Activated CD4-positive, CD25-positive, alpha-beta regulatory T cell treated with anti-CD3 and anti-CD28 coated beads, Interleukin-2, amount 50 U/mL, for 72 hours (primary cell): ENCODE results near the gene ANO4.
"Not testable (repeated sequence)": the region's sequence is repeated elsewhere in the genome, so short reads cannot be mapped to it uniquely, and the experiment has no call there.

Experiments
- DNase-seq: peaks from one replicate; pipeline ENCODE4 v3.0.0; 2021

ANO4 gene

DNA sequence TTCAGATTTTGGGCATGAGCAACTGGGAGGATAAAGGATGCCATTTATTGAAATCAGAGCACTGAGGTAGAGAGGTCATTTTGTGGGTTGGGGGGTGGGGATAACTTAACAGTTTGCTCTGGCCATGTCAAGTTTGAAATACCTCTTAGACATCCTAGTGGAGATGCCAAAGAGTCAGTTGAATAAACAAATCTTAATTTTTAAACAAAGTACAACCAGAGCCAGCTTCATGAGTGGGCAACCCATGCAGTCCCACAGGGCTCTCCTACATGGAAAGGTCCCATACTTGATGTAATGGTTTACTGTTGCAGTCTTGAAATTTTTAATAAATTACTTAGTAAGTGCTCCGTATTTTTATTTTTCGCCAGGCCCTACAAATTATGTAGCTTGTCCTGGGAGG lies 81.2 kb downstream of the ANO4 start:
- no peak for DNase-seq

DNA sequence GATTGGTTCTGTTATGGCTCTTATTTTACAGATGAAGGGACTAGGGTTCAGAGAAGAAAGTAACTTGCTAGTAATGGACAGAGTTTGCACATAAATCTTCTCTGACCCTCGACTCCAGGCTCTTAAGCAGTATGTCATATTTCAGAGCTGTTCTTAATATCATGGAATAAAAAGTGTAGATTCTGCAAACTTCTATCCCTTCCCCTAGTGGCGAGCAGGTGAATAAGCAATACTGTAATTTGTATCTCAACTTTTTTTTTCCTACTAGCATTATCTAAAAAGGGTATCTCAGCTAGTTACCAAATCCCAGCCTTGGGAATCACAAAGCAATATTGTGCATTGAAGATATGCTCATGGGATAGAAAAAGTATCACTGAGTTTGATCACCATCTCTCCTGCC lies 83.2 kb downstream of the ANO4 start:
- no peak for DNase-seq

- no peak for DNase-seq
Observed at GRCh38 chr12:100895192-100895591, 100.6 kb downstream of the ANO4 start.

DNA sequence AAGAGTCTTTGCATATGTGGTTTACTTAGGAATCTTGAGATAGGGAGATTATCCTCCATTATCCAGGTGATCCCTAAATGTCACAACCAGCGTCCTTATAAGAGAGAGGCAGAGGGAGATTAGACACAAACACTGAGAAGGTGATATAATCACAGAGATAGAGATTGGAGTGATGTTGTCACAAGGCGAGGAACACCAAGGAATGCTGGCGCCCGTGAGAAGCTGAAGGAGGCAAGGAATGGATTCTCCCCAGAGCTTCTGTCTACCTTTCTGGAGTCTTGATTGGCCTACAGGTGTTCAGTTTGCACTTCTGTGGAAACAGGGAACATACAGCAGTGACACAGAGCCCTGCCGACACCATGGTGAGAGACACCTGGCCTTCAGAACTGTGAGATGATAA lies 101.6 kb downstream of the ANO4 start:
- no peak for DNase-seq

GRCh38 chr12:100897240-100897639 lies 102.7 kb downstream of the ANO4 start:
- DNase-seq = no peak

GRCh38 chr12:100899301-100899700 lies 104.7 kb downstream of the ANO4 start:
- DNase-seq = no peak

DNA sequence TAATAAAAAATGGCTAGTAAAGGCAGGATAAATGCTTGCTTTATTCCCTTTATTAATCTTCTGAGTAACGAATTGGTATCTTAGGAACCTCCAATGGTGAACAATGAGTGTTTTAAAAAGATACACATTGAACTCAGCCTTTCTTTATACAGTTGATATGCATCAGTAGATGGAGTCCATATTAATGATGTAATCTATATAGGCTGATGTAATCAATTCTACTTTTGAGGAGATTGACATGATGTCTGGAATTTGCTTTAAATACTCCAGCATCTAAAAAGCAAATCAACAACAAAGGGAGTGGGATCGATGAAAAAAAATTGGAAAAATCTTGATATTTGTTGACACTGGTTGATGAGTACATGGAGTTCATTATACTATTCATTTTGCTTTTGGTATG lies 106.2 kb downstream of the ANO4 start:
- no peak for DNase-seq

- DNase-seq = no peak
Observed at GRCh38 chr12:100901266-100901665, 106.7 kb downstream of the ANO4 start.

DNA sequence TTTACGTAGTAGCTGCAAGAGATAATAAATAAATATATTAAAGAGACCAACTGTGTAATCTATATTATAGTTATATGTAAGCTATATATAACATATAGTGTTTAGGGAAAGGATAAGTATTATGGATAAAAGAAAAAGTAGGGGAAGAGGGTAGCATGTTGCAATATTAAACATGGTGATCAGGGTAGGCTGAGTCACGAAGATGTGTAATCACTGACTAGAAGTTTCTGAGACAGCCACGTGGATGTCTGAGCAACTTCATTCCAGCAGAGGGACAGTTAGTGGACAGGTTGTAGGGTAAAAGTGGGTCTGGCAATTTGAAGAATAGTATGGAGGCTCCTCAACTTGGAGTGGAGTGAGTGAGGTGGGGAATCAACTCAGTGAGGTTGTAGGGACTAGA lies 109.7 kb downstream of the ANO4 start:
- DNase-seq = no peak

- no peak for DNase-seq
Observed at GRCh38 chr12:100908501-100908900, 113.9 kb downstream of the ANO4 start.

DNA sequence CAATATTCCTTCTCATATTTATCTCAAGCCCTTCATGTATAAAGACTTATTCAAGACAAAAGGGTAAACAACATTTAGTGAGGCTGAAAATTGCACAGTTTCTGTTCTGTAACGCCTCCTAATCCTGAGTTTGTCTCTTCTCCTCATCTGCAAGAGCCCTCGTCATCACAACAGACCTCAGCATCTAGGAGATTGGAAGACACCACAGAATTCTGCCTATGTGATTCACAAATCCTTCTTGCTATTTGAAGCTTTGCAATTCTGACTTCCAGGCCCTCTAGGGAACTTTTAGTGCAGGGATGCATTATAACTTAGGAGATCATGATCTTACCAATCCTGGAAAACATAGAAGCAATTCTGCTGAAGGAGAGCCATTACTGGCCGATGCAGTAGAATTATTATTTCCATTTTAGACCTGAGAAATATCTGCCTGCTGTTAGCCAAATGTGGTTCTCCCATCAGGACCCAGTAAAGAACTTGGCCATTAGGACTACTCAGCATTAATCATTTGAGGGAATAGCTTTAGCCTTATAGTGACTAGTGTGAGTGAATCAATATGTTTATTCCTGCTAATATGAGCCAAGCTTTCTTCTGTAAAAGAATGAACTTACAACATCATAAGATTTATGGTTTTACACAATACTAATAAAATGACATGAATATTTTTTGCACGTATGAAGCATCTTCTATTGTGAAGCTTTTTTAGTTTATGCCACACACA lies 119.5 kb downstream of the ANO4 start:
- DNase-seq = no peak

DNA sequence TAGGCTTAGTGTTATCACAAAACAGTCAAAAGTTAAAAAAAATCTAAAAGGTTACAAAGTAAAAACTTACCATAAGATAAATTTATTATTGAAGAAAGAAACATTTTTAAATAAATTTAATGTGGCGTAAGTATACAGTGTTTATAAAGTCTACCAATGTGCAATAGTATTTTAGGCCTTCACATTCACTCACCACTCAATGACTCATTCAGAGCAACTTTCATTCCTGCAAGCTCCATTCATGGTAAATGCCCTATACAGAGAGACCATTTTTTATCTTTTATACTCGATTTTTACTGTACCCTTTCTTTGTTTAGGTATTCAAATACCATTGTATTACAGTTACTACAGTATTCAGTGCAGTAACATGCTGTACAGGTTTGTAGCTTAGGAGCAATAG lies 124.5 kb downstream of the ANO4 start:
- DNase-seq = no peak

DNA sequence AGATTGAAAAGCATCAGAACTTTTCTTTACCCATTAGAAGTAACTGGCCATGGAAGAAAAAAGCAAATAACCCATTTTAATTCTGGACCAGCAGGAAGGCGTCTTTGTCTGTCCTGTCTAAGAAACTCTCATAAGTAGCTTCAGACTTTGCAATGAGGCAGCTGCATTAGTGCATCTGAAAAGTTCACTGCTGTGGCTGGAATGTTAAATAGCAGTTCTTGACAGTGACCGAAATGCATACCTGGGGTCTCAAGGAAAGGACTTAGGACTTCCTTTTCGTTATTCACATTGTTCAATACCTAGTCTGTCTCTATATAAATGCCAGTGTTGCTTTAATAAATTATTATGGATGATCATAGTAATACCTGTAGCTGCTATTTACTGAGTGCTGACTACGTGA lies 125.9 kb downstream of the ANO4 start:
- no peak for DNase-seq

DNA sequence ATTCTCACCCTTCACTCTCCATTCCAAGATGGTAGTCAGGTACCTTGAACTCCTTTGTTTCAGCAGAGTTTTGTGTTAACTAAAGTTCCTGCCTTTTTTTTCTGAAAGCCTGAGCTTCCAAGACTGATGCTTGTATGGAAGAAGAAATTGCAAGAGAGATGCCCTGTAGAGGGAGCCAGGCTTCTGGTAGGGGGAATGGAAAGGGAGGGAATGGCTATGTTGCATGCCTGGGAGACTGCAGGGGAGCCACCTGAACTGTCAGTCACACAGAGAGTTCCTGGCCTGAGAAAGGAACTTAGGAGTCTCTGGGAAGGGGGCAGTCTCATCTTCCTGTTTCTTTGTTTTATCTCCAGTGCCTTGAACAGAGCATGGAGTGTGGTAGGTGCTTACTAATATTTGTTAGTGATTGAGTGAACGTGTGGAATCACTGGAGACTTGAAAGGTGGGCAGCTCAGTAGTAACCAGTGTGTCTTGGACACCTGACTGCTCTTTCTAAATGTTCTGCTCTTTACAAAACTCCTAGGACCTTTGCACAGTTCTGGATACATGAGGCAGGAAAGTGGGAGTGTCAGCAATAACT lies 132.2 kb downstream of the ANO4 start:
- DNase-seq = no peak

DNA sequence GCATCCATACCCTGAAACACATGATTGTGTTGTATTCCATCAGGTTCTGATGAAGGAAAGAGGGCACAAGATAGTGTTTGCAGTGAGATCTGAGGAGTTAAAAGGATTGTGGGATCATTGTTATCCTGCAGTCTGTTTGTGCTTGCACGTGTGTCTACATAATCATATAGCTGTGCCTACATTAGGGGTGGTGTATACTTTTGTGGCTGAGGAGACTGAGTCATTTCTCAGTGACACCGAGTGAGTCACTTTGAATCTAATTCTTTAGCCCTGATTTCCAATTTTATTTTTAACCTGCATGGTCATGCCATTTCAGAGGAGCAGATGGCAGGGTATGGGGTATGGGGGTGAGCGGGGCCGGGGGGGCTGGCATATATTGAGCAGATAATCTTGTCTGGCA lies 133.2 kb downstream of the ANO4 start:
- DNase-seq = no peak

GRCh38 chr12:100932571-100932970 lies 138.0 kb downstream of the ANO4 start:
- no peak for DNase-seq

- DNase-seq = not testable (repeated sequence)
Observed at GRCh38 chr12:100933531-100933930, 139.0 kb downstream of the ANO4 start.

- DNase-seq = no peak
Observed at GRCh38 chr12:100935929-100936328, 141.4 kb downstream of the ANO4 start.

GRCh38 chr12:100936661-100937060 lies 142.1 kb downstream of the ANO4 start:
- no peak for DNase-seq

DNA sequence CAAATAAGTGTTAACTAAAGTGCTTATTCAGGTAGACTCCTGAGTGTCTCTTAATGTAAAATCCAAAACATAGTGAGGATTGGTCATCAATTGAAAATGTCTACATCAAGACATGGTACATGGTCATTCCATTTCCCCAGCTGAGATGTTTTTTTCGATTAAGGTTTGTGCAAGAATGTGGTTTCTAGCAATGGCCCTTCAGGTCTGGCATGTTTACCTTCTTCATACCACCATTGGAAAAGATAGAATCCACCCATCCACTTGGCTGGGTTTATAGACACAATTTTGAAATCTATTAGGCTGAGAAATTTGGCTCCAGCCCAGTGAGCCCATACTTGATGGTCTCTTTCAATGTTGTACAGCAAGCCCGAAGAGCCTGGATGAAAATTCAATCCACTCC lies 145.9 kb downstream of the ANO4 start:
- no peak for DNase-seq

DNA sequence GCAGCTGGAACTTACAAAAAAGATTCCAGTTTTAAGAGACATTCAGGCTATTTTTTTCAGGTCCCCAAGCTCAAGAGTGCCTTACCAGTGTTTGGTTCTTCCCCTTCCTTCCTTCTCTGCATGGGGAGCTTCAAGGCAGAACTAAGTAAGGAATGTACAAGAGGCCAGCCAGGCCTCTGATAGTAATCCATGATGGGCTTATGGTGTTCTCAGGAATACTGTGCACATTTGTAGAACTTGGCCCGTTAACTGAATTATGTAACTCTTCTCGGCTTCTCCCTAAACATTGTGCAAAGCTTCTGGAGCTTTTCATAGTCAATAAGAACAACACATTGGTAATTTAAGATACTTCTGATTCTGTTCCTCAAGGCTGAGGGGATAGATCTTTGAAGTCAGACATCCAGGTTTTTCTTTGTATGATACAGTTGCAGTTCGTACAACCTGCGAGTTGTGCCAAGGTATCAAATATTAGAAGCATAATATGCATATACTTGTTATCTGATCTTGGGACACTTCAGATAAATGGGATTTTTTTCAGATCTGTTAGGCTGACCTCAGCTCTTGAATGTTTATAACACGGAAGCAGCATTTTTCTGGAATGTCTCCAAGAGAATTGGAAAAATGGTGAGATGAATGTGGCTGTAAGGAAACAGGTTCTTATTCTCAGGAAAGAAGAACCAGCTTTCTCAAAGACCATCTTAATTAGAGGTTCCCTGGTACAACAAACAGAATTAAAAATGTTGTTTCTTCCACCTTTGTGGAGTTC lies 148.6 kb downstream of the ANO4 start:
- DNase-seq = no peak

DNA sequence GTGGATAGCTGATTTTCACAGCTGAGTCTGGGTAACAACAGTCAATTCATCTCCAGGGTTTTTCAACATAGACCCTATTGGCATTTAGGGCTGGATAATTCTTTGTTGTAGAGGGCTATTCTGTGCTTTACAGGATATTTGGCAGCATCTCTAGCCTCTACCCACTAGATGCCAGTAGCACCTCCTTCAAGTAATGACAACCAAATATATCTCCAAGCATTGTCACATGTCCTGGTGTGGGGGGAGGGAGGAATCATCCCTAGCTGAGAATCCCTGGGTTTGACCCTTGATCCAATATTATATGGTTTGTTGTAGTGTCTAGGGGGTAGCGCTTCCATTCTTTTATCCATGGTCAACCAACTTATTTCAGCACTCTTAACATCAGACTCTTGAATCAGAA lies 157.2 kb downstream of the ANO4 start:
- no peak for DNase-seq

GRCh38 chr12:100953217-100953616 lies 158.6 kb downstream of the ANO4 start:
- DNase-seq = no peak

DNA sequence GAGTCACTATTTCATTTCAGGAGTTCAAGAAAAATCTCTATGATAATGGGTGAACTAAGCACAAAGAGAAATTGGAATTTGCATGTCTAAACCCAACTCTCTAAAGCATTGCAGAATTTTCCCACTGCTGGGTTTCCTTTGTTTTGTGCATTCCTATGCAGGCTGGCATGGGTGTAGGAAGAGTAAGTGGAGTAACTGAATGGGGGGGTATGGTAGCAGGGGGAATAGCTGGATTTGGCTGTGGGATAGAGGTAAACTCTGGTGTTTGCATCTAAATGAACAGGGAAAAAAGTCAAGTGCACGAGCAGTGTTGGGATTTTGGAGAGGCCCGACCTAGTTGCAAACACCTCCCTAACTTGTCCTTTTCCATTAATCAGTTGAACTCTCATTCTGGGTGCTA lies 159.1 kb downstream of the ANO4 start:
- no peak for DNase-seq
